ENCODE data around the gene ITGA2B. TPM values are rescaled to one million over a fixed set of nuclear protein-coding genes. Genes with fewer than 3 reads are reported as not detected.

Gene ITGA2B
- 0.35 and 0.68 TPM in 2 replicates for total RNA-seq

DNA sequence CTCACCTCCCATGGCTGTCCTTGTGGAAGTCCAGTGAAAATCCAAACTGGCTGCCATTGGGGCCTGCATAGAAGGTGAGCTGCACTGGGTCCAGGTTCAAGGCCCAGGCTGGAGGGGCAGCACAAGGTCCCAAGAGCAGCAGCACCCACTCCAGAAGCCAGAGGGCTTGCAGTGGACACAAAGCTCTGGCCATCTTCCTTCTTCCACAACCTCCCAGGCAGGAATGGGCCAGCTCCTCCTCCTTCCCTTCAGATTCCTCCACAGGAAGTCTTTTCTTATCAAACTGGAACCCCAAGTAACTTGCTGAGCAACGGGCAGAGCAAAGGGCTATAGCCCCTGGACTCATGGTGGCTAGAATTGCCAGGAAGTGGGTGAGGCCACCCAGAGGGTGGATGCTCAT, at the start of gene ITGA2B:
Gene ITGA2B (minus strand): TSS at position 369 of the 400 bp plus-strand sequence. CDS start 176 bp downstream, at position 193.

DNA sequence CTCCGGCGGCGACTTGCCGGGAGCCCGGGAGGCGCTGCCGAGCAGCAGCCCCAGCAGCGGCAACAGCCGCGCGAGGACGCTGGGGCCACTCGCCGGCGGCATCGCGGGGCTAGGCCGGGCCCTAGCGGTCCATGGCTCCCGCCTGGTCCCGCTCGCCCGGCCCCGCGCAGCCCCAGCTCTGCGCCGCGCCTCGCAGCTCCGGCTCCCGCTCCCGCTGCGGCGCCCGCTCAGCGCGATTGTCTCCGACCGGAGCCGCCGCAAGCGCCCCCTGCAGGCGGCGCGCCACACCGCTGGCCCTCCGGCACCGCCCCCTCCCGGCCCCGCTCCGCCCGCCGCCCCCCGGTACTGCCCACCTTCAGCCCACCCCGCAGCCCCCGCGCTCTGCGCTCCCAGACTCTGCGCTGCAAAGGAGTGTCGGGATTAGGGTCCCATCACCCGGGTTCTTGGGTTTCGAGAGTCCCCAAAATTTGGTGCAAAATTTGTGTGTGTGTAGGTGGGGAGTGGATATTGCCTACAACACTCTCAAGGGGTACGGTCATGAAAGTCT, 25.8 kb downstream of the ITGA2B start, which contains the start of gene FAM171A2:
Gene FAM171A2 (minus strand): TSS at position 241 of the 547 bp plus-strand sequence. CDS start 139 bp downstream, at position 102.

DNA sequence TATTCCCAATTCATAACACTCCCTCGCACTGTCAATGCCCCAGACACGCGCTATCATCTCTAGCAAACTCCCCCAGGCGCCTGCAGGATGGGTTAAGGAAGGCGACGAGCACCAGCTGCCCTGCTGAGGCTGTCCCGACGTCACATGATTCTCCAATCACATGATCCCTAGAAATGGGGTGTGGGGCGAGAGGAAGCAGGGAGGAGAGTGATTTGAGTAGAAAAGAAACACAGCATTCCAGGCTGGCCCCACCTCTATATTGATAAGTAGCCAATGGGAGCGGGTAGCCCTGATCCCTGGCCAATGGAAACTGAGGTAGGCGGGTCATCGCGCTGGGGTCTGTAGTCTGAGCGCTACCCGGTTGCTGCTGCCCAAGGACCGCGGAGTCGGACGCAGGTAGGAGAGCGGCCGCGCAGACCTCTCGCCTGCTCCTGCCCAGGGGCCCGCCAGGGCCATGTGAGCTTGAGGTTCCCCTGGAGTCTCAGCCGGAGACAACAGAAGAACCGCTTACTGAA, 44.5 kb downstream of the ITGA2B start, which contains the start of gene GRN:
Gene GRN (plus strand): TSS at position 364 of the 515 bp plus-strand sequence. CDS start 3,863 bp downstream, outside the sequence.

DNA sequence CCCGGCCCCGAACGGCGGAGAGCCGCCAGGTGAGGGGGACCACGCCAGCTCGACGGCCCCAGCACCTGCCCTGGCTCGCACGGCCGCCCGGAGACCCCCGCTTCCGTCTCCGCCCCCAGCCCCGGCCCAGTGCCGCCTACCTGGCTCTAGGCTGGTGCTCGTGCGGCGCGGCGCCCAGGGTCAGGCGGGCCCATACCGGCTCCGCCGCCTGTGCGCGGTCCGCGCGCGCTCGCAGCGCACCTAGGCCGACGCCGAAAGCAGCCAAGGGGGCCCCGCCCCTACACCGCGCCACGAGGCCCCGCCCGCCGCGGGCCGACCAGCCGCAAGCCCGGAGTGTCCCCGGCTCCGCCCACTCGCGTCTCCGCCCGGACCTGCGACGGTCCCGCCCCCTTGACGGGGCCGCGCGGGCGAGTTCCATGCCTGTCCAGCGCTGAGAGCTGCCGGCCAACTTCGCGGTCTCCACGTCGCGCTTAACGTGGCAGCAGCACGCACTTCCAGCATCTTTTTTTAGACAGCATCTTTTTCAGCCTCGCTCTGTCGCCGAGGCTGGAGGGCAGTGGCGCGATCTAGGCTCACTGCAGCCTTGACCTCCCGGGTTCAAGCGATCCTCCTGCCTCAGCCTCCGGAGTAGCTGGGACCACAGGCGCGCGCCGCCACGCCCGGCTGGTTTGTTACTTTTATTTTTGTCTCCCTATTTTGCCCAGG, 64.7 kb downstream of the ITGA2B start, which contains the start of gene SLC25A39:
Gene SLC25A39 (minus strand): TSS at position 253 of the 705 bp plus-strand sequence. CDS start 1,261 bp downstream, outside the sequence.

Other genes with a start within 250 kb of the ITGA2B start
- gene HROB, start 247.7 kb downstream of the ITGA2B start, total RNA-seq, result 0.93 and 5.3 TPM in 2 replicates
- not detected in 2 replicates for gene ASB16, start 218.9 kb downstream of the ITGA2B start, total RNA-seq
- 29.1 and 32.2 TPM in 2 replicates for gene TMUB2, start 202.7 kb downstream of the ITGA2B start, total RNA-seq
- 49.5 and 59.3 TPM in 2 replicates for gene ATXN7L3, start 189.8 kb downstream of the ITGA2B start, total RNA-seq
- gene UBTF, start 170.0 kb downstream of the ITGA2B start, total RNA-seq, result 43.6 and 54.0 TPM in 2 replicates
- gene SLC4A1, start 121.5 kb downstream of the ITGA2B start, total RNA-seq, result not detected in 2 replicates
- 0.70 and 0.85 TPM in 2 replicates for gene RUNDC3A, start 81.0 kb downstream of the ITGA2B start, total RNA-seq
- 65.8 and 74.2 TPM in 2 replicates for gene SLC25A39, start 64.8 kb downstream of the ITGA2B start, total RNA-seq
- 497 and 643 TPM in 2 replicates for gene GRN, start 44.3 kb downstream of the ITGA2B start, total RNA-seq
- gene FAM171A2, start 25.8 kb downstream of the ITGA2B start, total RNA-seq, result 7.2 and 11.8 TPM in 2 replicates
- 9.1 and 11.4 TPM in 2 replicates for gene GPATCH8, start 113.8 kb upstream of the ITGA2B start, total RNA-seq
- gene FZD2, start 167.8 kb upstream of the ITGA2B start, total RNA-seq, result 19.7 and 22.8 TPM in 2 replicates

Data from pericardium fibroblast (primary cell).